GM12875 (cell line): ENCODE data around the gene ELF1.

ENCODE experiments used
- H3K4me3 ChIP-seq: one replicate; pipeline ENCODE4 v1.5.1; 2011; ENCODE audit warnings: low read depth, low read length, control low read depth
- CTCF ChIP-seq: IDR thresholded peaks from 2 replicates; pipeline ENCODE4 v1.5.1; 2011; ENCODE audit warnings: low read depth, mild to moderate bottlenecking, control low read depth, inconsistent platforms, low read length, moderate library complexity, borderline replicate concordance; ENCODE audit not compliant: insufficient read depth

ELF1 gene

GRCh38 chr13:41060082-41060723 lies 41.1 kb upstream of the ELF1 start:
- H3K4me3 ChIP-seq = peak overlapping the region; percentile 96
- TF ChIP-seq CTCF = peak; percentile 32; the same call in 1 of the 2 replicates

GRCh38 chr13:41059456-41060081 lies 40.5 kb upstream of the ELF1 start:
- TF ChIP-seq CTCF = no peak

GRCh38 chr13:41058295-41059070 lies 39.4 kb upstream of the ELF1 start:
- H3K4me3 ChIP-seq = no peak overlapping the region

More at GRCh38 chr13:41059456-41060081, 40.5 kb upstream of the ELF1 start:
- peak overlapping the region; percentile 96 for H3K4me3 ChIP-seq

GRCh38 chr13:41056826-41057711 lies 38.0 kb upstream of the ELF1 start:
- no peak for TF ChIP-seq CTCF
- no peak overlapping the region for H3K4me3 ChIP-seq

More at GRCh38 chr13:41058295-41059070, 39.4 kb upstream of the ELF1 start:
- no peak for TF ChIP-seq CTCF

GRCh38 chr13:41056194-41056593 lies 37.1 kb upstream of the ELF1 start:
- no peak for TF ChIP-seq CTCF
- H3K4me3 ChIP-seq = no peak overlapping the region

- TF ChIP-seq CTCF = peak; percentile 39; the same call in 1 of the 2 replicates
- H3K4me3 ChIP-seq = no peak overlapping the region
Observed at GRCh38 chr13:41054919-41055619, 36.0 kb upstream of the ELF1 start.
